Kidney (tissue), 14 donors: Measurements from ENCODE around the gene UCP3. TPM values are rescaled to one million over a fixed set of nuclear protein-coding genes. Genes with fewer than 3 reads are reported as not detected.

Experiments used
- DNase-seq, 5 donors: peaks; one replicate each; pipeline ENCODE4 v3.0.0-alpha.2; 2013 to 2020
- FAIRE-seq: peaks from 2 replicates; lab custom pipeline; 2012; peaks lifted over from hg19 to GRCh38; lab: Jason Lieb, UNC
- H3K27ac ChIP-seq, 2 donors: one replicate each; pipeline ENCODE4 v1.7.0; 2013; ENCODE audit warnings: low read depth in 2 of 2, low read length in 2 of 2, inconsistent platforms in 1 of 2
- H3K27me3 ChIP-seq: one replicate; pipeline ENCODE4 v1.7.1; 2013; ENCODE audit warnings: low read length, inconsistent platforms; ENCODE audit not compliant: control insufficient read depth, insufficient read depth
- H3K36me3 ChIP-seq, 3 donors: one replicate each; pipeline versions ENCODE4 v1.7.0 to v1.7.1; 2013; ENCODE audit warnings: low read length in 3 of 3, control low read depth in 1 of 3, inconsistent platforms in 1 of 3; ENCODE audit not compliant: insufficient read depth in 3 of 3, control insufficient read depth in 2 of 3
- H3K4me1 ChIP-seq, 3 donors: one replicate each; pipeline versions ENCODE4 v1.7.0 to v1.7.1; 2013; ENCODE audit warnings: low read length in 3 of 3, inconsistent platforms in 1 of 3, low read depth in 1 of 3; ENCODE audit not compliant: control insufficient read depth in 2 of 3, insufficient read depth in 2 of 3
- H3K4me3 ChIP-seq, 3 donors: one replicate each; pipeline versions ENCODE4 v1.7.0 to v1.8.1; 2013; ENCODE audit warnings: low read length in 3 of 3, control low read depth in 1 of 3, inconsistent platforms in 1 of 3
- H3K9ac ChIP-seq, 3 donors: one replicate each; pipeline versions ENCODE4 v1.7.0 to v1.7.1; 2013; ENCODE audit warnings: low read length in 3 of 3, control low read depth in 1 of 3, inconsistent platforms in 1 of 3
- H3K9me3 ChIP-seq, 3 donors: one replicate each; pipeline versions ENCODE4 v1.7.0 to v1.7.1; 2013; ENCODE audit warnings: low read length in 3 of 3, control low read depth in 1 of 3, inconsistent platforms in 1 of 3; ENCODE audit not compliant: control insufficient read depth in 2 of 3, insufficient read depth in 1 of 3
- intact Hi-C: fragments of 100-400 bp; cut with DNase I; formaldehyde crosslinking; loops from one replicate; pipeline ENCODE4 v1.11.1; 2022
- polyA plus RNA-seq: library from polyadenylated mRNA; stranded (reverse); fragments of 350-450 nt; fragmentation: Illumina TruSeq; extraction: RNeasy Lipid Tissue Mini Kit (QIAGEN cat#74804); gene quantifications from one replicate; pipeline ENCODE4 v1.2.3, GENCODE V29; 2014; ENCODE audit warnings: low read depth, low replicate concordance; ENCODE audit not compliant: insufficient read depth
- total RNA-seq: library from RNA; stranded (reverse); fragmentation: NEBNext Ultra II Directional; extraction: Animal tissue kit (Norgen Biotek cat#: 25700); gene quantifications from one replicate; pipeline ENCODE4 v1.2.1, GENCODE V29; 2021
- TF ChIP-seq, protein P1 (sequence below): IDR thresholded peaks from 3 replicates; pipeline ENCODE4 v1.5.1; 2012; ENCODE audit warnings: mild to moderate bottlenecking, moderate library complexity, borderline replicate concordance; ENCODE audit not compliant: insufficient read depth; ENCODE audit errors: extremely low read depth
- donor health status: control.
- donor health status: control.
- donor health status: control.
- donor health status: control.
- donor health status: control.
- donor health status: DM: yes; HTN: yes; CAD: no.
- donor health status: Normal renal cell carcinoma (clear cell type).

UCP3 gene
- total and polyA plus RNA-seq, 2 donors from 2014 or later: 0.28 to 4.0 TPM

DNA sequence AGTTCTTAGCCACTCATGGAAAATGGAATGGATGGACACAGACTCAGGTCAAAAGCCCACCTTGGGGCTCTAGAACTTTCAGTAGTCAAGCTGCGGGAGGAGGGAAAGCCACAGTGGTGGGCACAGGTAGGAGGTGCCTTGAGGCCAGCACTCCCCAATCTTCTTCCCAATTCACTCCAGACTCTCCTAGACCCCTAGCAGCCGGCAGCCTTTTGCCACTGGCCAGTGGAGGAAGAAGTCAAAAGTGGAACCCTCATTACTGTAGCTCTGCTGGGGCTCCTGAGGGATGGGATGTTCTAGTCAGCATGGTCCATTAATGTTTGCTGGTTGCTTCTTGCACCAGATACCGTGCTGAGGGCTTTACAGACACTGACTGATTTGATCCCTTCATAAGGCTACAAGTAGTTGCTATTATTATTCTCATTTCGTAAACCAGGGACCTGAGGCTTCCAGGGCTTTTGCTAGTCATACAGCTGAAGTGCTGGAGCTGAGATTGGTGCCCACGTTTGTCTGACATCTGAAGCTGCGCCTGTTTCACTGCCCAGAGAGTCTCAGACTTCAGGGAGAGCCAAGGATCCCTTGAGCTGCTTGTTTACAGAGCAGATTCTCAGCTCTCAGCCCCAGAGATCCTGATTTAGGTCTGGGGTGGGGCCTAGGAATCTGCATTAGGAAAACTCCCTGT is 1.1 kb downstream of the UCP3 start:
- Histone ChIP-seq H3K9ac (no peak overlapping the region), H3K36me3 (peaks cover 0 to 6% (median 4%) of the 10 kb centered on the region in 3 donors), H3K4me1 (peaks cover 0 to 5% (median 0%) of the 10 kb centered on the region in 3 donors), H3K27me3 (no peaks in the 10 kb centered on the region), H3K9me3 (no peaks in the 10 kb centered on the region), H3K27ac (no peak overlapping the region), H3K4me3 (no peak overlapping the region)
- FAIRE-seq: no peak
- TF ChIP-seq, protein P1, sequence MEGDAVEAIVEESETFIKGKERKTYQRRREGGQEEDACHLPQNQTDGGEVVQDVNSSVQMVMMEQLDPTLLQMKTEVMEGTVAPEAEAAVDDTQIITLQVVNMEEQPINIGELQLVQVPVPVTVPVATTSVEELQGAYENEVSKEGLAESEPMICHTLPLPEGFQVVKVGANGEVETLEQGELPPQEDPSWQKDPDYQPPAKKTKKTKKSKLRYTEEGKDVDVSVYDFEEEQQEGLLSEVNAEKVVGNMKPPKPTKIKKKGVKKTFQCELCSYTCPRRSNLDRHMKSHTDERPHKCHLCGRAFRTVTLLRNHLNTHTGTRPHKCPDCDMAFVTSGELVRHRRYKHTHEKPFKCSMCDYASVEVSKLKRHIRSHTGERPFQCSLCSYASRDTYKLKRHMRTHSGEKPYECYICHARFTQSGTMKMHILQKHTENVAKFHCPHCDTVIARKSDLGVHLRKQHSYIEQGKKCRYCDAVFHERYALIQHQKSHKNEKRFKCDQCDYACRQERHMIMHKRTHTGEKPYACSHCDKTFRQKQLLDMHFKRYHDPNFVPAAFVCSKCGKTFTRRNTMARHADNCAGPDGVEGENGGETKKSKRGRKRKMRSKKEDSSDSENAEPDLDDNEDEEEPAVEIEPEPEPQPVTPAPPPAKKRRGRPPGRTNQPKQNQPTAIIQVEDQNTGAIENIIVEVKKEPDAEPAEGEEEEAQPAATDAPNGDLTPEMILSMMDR: no peak
- no peak for DNase-seq
- intact Hi-C loops: no loop called here

DNA sequence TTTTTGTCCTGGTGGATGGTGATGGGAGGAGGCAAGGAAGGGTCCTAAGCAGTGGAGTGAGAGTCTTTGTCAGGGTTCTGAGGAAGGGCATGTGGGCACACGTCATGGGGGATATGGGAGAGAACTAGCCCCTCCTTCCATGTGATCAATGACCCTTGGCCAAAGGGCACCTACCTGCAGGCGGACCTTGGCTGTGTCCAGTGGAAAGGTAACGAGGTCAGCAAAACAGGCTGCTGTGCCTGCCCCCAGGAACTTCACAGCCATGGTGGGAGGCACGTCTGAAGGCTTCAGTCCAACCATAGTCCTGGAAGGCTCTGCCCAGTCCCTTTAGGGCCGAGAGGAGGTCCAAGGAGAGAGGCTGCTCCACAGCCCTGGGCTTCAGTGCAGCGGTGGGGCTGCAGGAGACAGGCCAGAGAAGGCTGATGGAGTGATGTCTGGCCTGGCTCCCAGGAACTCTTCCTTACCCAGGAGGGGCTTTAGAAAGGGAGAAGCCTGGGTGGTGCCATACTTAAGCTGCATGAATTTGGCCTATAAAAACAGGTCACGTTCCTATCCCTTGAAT is 2.1 kb downstream of the UCP3 start:
- TF ChIP-seq, protein P1: no peak
- H3K4me3 ChIP-seq: no peak overlapping the region
- intact Hi-C loops: no loop called here
- peaks cover 0 to 5% (median 0%) of the 10 kb centered on the region in 3 donors for H3K4me1 ChIP-seq
- no peaks in the 10 kb centered on the region for H3K9me3 ChIP-seq
- peak overlapping the region in 1 of 2 donors; percentile 34 for H3K27ac ChIP-seq
- no peak for FAIRE-seq
- H3K27me3 ChIP-seq: no peaks in the 10 kb centered on the region
- H3K36me3 ChIP-seq: peaks cover 0 to 6% (median 4%) of the 10 kb centered on the region in 3 donors
- no peak for DNase-seq
- no peak overlapping the region for H3K9ac ChIP-seq

DNA sequence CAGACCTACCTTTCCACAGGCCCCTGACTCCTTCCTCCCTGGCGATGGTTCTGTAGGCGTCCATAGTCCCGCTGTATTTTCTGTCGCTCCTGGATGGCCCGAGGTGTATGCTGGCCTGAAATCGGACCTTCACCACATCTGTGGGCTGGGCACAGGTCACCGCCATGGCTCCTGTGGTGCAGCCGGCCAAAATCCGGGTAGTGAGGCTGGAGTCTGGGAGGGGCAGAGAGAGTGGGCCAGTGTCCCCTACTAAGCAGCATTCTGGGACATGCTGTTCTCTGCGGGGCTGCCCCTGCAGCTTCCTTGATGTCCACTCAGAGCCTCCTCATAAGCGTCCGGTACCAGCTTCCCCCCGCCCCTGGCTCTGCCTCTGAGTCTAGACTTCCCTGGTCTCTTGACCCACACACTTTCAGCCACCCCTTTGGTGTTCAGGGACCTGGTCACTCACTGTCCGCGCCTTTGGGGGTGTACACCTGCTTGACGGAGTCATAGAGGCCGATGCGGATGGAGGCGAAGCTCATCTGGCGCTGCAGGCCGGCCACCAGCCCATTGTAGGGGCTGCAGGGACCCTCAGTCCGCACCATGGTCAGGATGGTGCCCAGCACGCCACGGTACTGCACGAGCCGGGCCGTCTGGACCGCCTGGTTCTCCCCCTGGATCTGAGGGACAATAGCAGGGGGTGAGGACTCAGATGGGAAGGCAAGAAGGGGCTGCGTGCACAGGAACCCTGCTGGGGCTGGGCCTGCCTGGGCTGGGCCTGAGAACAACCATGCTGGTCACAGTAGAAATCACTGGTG is 3.0 kb downstream of the UCP3 start:
- DNase-seq (no peak), FAIRE-seq (no peak)
- H3K4me3 ChIP-seq: no peak overlapping the region
- intact Hi-C loops: no loop called here
- peak overlapping the region; percentile 13 to 34 for H3K27ac ChIP-seq
- no peaks in the 10 kb centered on the region for H3K9me3 ChIP-seq
- H3K27me3 ChIP-seq: no peaks in the 10 kb centered on the region
- no peak overlapping the region for H3K9ac ChIP-seq
- TF ChIP-seq, protein P1: no peak
- peaks cover 0 to 6% (median 4%) of the 10 kb centered on the region in 3 donors for H3K36me3 ChIP-seq
- peaks cover 0 to 5% (median 0%) of the 10 kb centered on the region in 3 donors for H3K4me1 ChIP-seq
